ENCODE measurements around the gene RAPGEF6. TPM values are rescaled to one million over a fixed set of nuclear protein-coding genes. Genes with fewer than 3 reads are reported as not detected.

Gene RAPGEF6
- total RNA-seq, 1 donor, result 15.6 TPM

DNA sequence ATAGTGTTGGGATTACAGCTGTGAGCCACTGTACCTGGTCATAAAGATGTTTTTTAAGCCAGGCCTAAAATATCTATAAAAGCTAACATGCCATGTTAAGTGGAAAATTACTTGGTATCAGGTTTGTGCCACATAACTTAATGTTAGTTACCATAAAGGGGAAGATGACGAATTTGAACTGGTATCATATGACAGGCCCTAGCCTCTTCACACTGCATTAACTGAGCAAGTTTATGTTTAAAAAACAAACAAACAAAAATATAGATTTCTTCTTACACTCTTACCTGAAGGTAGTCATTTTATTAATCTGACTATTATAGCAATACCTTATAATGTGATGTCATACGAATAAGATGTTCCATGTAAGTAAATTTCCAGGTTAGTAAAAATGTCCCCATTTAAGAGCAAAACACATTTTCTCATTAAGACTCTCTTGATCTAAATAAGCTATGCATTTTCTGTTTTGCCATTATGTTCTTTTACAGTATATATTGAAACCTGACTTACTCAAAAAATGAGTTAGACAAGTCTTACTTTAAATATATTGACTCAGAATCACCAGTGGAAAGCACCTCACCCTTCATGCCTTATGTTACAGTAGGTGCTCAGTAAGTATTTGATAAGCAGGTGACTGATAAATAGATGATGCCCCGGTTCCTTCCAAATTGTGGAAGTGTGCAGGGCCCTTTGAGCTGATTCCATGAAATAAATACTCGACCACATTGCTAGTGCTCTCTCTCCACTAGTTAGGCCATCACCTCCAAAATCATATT is 245.7 kb downstream of the RAPGEF6 start:
- peaks cover 2% of the 10 kb centered on the region for H4K20me1 ChIP-seq (ENCODE audit: insufficient read depth, low read length)

DNA sequence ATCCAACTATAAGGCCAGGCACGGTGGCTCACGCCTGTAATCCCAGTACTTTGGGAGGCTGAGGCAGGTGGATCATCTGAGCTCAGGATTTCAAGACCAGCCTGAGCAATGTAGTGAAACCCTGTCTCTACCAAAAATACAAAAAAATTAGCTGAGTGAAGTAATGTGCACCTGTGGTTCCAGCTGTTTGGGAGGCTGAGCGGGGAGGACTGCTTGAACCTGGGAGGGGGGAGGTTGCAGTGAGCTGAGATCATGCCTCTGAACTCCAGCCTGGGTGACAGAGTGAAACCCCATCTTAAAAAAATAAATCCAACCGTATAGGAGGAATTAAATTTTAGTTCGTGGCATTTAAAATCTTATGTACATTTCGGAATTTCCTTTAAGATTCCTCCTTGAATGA is 247.8 kb downstream of the RAPGEF6 start:
- TF ChIP-seq, protein P1, sequence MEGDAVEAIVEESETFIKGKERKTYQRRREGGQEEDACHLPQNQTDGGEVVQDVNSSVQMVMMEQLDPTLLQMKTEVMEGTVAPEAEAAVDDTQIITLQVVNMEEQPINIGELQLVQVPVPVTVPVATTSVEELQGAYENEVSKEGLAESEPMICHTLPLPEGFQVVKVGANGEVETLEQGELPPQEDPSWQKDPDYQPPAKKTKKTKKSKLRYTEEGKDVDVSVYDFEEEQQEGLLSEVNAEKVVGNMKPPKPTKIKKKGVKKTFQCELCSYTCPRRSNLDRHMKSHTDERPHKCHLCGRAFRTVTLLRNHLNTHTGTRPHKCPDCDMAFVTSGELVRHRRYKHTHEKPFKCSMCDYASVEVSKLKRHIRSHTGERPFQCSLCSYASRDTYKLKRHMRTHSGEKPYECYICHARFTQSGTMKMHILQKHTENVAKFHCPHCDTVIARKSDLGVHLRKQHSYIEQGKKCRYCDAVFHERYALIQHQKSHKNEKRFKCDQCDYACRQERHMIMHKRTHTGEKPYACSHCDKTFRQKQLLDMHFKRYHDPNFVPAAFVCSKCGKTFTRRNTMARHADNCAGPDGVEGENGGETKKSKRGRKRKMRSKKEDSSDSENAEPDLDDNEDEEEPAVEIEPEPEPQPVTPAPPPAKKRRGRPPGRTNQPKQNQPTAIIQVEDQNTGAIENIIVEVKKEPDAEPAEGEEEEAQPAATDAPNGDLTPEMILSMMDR (IDR thresholded peaks at IDR 0.05; ENCODE audit: extremely low read depth, low read depth, low read length), result no peak
- H3K36me3 ChIP-seq (ENCODE audit: insufficient read depth, low read length), result peaks cover 9% of the 10 kb centered on the region
- no peaks in the 10 kb centered on the region for H3K9me3 ChIP-seq (ENCODE audit: low read depth, low read length)
- no peaks in the 10 kb centered on the region for H3K27me3 ChIP-seq (ENCODE audit: insufficient read depth, low read length)
- peaks cover 2% of the 10 kb centered on the region for H4K20me1 ChIP-seq (ENCODE audit: insufficient read depth, low read length)
- H3K79me2 ChIP-seq (ENCODE audit: insufficient read depth, low read length), result peaks cover 9% of the 10 kb centered on the region
- H3K4me1 ChIP-seq (ENCODE audit: insufficient read depth, low read length), result peaks cover 10% of the 10 kb centered on the region
- no peak overlapping the region for H3K4me3 ChIP-seq (ENCODE audit: insufficient read depth, low read length)
- no peak overlapping the region for H2AFZ ChIP-seq (ENCODE audit: low read length)
- no peak overlapping the region for H3K27ac ChIP-seq (ENCODE audit: low read depth, low read length)
- no peak for DNase-seq (ENCODE audit: insufficient read length, low spot score, missing footprints)
- H3K4me2 ChIP-seq (ENCODE audit: insufficient read depth, low read length), result no peak overlapping the region

More for the DNA sequence above, 245.7 kb downstream of the RAPGEF6 start:
- H3K4me3 ChIP-seq (ENCODE audit: insufficient read depth, low read length), result no peak overlapping the region
- H3K36me3 ChIP-seq (ENCODE audit: insufficient read depth, low read length), result peaks cover 9% of the 10 kb centered on the region
- no peaks in the 10 kb centered on the region for H3K27me3 ChIP-seq (ENCODE audit: insufficient read depth, low read length)
- H3K27ac ChIP-seq (ENCODE audit: low read depth, low read length), result no peak overlapping the region
- no peak overlapping the region for H2AFZ ChIP-seq (ENCODE audit: low read length)
- TF ChIP-seq, protein P1 (IDR thresholded peaks at IDR 0.05; ENCODE audit: extremely low read depth, low read depth, low read length), result no peak
- H3K79me2 ChIP-seq (ENCODE audit: insufficient read depth, low read length), result peaks cover 3% of the 10 kb centered on the region
- no peak for DNase-seq (ENCODE audit: insufficient read length, low spot score, missing footprints)
- no peaks in the 10 kb centered on the region for H3K9me3 ChIP-seq (ENCODE audit: low read depth, low read length)
- H3K4me2 ChIP-seq (ENCODE audit: insufficient read depth, low read length), result no peak overlapping the region
- H3K4me1 ChIP-seq (ENCODE audit: insufficient read depth, low read length), result peaks cover 21% of the 10 kb centered on the region

- no peak for DNase-seq (ENCODE audit: insufficient read length, low spot score, missing footprints)
- peaks cover 9% of the 10 kb centered on the region for H3K36me3 ChIP-seq (ENCODE audit: insufficient read depth, low read length)
- H3K4me3 ChIP-seq (ENCODE audit: insufficient read depth, low read length), result no peak overlapping the region
- no peak overlapping the region for H2AFZ ChIP-seq (ENCODE audit: low read length)
- H3K27me3 ChIP-seq (ENCODE audit: insufficient read depth, low read length), result no peaks in the 10 kb centered on the region
- H3K27ac ChIP-seq (ENCODE audit: low read depth, low read length), result no peak overlapping the region
- H3K79me2 ChIP-seq (ENCODE audit: insufficient read depth, low read length), result peaks cover 10% of the 10 kb centered on the region
- no peaks in the 10 kb centered on the region for H3K9me3 ChIP-seq (ENCODE audit: low read depth, low read length)
- peaks cover 10% of the 10 kb centered on the region for H3K4me1 ChIP-seq (ENCODE audit: insufficient read depth, low read length)
- peaks cover 2% of the 10 kb centered on the region for H4K20me1 ChIP-seq (ENCODE audit: insufficient read depth, low read length)
- TF ChIP-seq, protein P1 (IDR thresholded peaks at IDR 0.05; ENCODE audit: extremely low read depth, low read depth, low read length), result no peak
- H3K4me2 ChIP-seq (ENCODE audit: insufficient read depth, low read length), result no peak overlapping the region
These were observed 248.2 kb downstream of the RAPGEF6 start for GRCh38 chr5:131386779-131387178.

DNA sequence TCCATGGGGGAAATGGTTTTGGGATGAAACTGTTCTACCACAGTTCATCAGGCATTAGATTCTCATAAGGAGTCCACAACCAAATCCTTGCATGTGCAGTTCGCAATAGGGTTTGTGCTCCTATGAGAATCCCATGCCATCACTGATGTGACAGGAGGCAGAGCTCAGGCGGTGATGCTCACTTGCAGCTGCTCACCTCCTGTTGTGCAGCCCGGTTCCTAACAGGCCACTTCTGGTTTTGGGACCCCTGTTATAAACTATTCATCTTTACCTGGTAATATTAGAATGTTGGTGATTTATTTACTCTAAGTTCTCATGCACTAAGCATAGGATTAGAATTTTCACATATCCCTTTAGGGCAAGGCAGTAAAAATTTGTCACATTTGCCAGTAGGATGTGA is 248.9 kb downstream of the RAPGEF6 start:
- H2AFZ ChIP-seq (ENCODE audit: low read length), result no peak overlapping the region
- DNase-seq (ENCODE audit: insufficient read length, low spot score, missing footprints), result no peak
- no peaks in the 10 kb centered on the region for H3K27me3 ChIP-seq (ENCODE audit: insufficient read depth, low read length)
- no peak overlapping the region for H3K27ac ChIP-seq (ENCODE audit: low read depth, low read length)
- peaks cover 9% of the 10 kb centered on the region for H3K36me3 ChIP-seq (ENCODE audit: insufficient read depth, low read length)
- no peaks in the 10 kb centered on the region for H3K9me3 ChIP-seq (ENCODE audit: low read depth, low read length)
- no peak overlapping the region for H3K4me3 ChIP-seq (ENCODE audit: insufficient read depth, low read length)
- peaks cover 10% of the 10 kb centered on the region for H3K79me2 ChIP-seq (ENCODE audit: insufficient read depth, low read length)
- no peak overlapping the region for H3K4me2 ChIP-seq (ENCODE audit: insufficient read depth, low read length)
- TF ChIP-seq, protein P1 (IDR thresholded peaks at IDR 0.05; ENCODE audit: extremely low read depth, low read depth, low read length), result no peak
- H4K20me1 ChIP-seq (ENCODE audit: insufficient read depth, low read length), result peaks cover 2% of the 10 kb centered on the region
- H3K4me1 ChIP-seq (ENCODE audit: insufficient read depth, low read length), result peaks cover 10% of the 10 kb centered on the region

Measured in osteoblast (primary cell).